NT2/D1 (cell line): ENCODE measurements around the gene CROCC2.

Experiments used
- YY1 ChIP-seq: IDR thresholded peaks from 2 replicates; pipeline ENCODE4 v1.6.1; 2011; ENCODE audit not compliant: insufficient read length, insufficient read depth
- ZNF274 ChIP-seq: IDR thresholded peaks from 2 replicates; pipeline ENCODE4 v1.6.1; 2011; ENCODE audit warnings: mild to moderate bottlenecking, low read depth, low read length

DNA sequence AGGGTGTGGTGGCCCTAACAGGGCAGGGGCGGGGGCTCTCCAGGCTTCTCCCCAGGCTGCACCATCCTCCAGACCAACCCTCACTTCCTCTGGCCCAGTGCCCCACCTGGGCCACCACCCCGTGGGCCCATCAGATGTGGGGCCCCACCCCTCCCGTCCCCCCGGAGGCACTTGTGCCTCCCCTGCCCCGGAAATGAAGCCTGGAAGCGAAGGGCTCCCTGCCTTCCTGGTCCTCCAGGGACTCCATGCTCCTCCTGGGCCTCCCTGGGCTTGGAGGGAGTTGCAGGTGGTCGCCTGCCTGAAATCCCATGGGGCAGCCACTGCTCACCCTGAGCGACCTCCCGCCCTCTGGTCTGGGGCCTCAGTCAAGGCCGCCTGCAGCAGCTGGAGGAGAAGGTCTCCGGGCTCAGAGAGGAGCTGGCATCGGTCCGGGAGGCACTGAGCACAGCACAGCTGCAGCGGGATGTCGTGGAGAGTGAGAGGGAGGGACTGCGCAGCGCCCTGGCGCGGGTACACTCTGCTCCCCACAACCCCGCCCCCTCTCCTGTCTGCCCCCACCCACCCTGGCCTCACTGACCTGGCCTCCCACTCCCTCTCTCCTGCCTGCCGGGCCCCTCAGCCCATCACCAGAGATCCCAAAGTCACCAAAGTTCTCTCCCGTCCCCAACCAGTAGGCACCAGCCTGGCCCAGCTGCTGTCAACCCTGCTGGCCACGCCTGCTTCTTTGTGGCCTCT lies 28.0 kb downstream of the CROCC2 start:
- no peak for TF ChIP-seq YY1
- no peak for TF ChIP-seq ZNF274
